ENCODE data around the gene OR13C2. TPM values are rescaled to one million over a fixed set of nuclear protein-coding genes. Genes with fewer than 3 reads are reported as not detected.

OR13C2 gene
- total and polyA plus RNA-seq, 4 donors, result not detected

GRCh38 chr9:104589626-104590025 lies 15.8 kb downstream of the OR13C2 start (continued):
- no peak for TF ChIP-seq FOXA2 (IDR thresholded peaks at IDR 0.05)
- no peak for TF ChIP-seq HNF4A (conservative IDR thresholded peaks at IDR 0.05)
- TF ChIP-seq RXRA (IDR thresholded peaks at IDR 0.05), result no peak

- Histone ChIP-seq H3K9me3 (ENCODE audit: control insufficient read depth in 4 of 4, low read length in 3 of 4) (no peaks in the 10 kb centered on the region), H3K27ac (ENCODE audit: low read depth in 1 of 2, low read length in 2 of 2) (no peak overlapping the region), H3K4me1 (ENCODE audit: control insufficient read depth in 4 of 4, insufficient read depth in 4 of 4, low read length in 3 of 4) (no peaks in the 10 kb centered on the region), H3K27me3 (ENCODE audit: control insufficient read depth in 4 of 4, insufficient read depth in 4 of 4, low read length in 3 of 4) (no peaks in the 10 kb centered on the region), H3K4me3 (ENCODE audit: low read depth in 1 of 3, low read length in 3 of 3) (no peak overlapping the region), H3K9ac (ENCODE audit: low read depth in 1 of 2, low read length in 2 of 2) (no peak overlapping the region), H3K36me3 (ENCODE audit: control insufficient read depth in 4 of 4, insufficient read depth in 3 of 4, low read depth in 1 of 4, low read length in 3 of 4) (no peaks in the 10 kb centered on the region)
- no peak for DNase-seq (ENCODE audit: low spot score)
- TF ChIP-seq SP1 (IDR thresholded peaks at IDR 0.05) (no peak), HNF4G (IDR thresholded peaks at IDR 0.05) (no peak), FOXA2 (IDR thresholded peaks at IDR 0.05) (no peak), GABPA (IDR thresholded peaks at IDR 0.05 in 1 of 2, conservative IDR thresholded peaks at IDR 0.05 in 1 of 2) (no peak), REST (IDR thresholded peaks at IDR 0.05) (no peak), JUND (IDR thresholded peaks at IDR 0.05) (no peak), EGR1 (IDR thresholded peaks at IDR 0.05; ENCODE audit: low read depth in 2 of 2) (no peak)
- 57% methylated on average over 1 of the region's 1 CpG for WGBS
These were observed 18.8 kb downstream of the OR13C2 start for GRCh38 chr9:104586496-104587180.

GRCh38 chr9:104580562-104580961 lies 24.9 kb downstream of the OR13C2 start:
- Histone ChIP-seq H3K27me3 (ENCODE audit: control insufficient read depth in 4 of 4, insufficient read depth in 4 of 4, low read length in 3 of 4) (no peaks in the 10 kb centered on the region), H3K27ac (ENCODE audit: low read depth in 1 of 2, low read length in 2 of 2) (no peak overlapping the region), H3K4me3 (ENCODE audit: low read depth in 1 of 3, low read length in 3 of 3) (no peak overlapping the region), H3K9ac (ENCODE audit: low read depth in 1 of 2, low read length in 2 of 2) (no peak overlapping the region), H3K4me1 (ENCODE audit: control insufficient read depth in 4 of 4, insufficient read depth in 4 of 4, low read length in 3 of 4) (no peaks in the 10 kb centered on the region), H3K36me3 (ENCODE audit: control insufficient read depth in 4 of 4, insufficient read depth in 3 of 4, low read depth in 1 of 4, low read length in 3 of 4) (no peaks in the 10 kb centered on the region), H3K9me3 (ENCODE audit: control insufficient read depth in 4 of 4, low read length in 3 of 4) (no peaks in the 10 kb centered on the region)
- DNase-seq (ENCODE audit: low spot score), result no peak
- TF ChIP-seq FOXA2 (IDR thresholded peaks at IDR 0.05), result no peak
- no peak for TF ChIP-seq TAF1 (conservative IDR thresholded peaks at IDR 0.05)
- TF ChIP-seq RXRA (IDR thresholded peaks at IDR 0.05), result no peak
- no peak for TF ChIP-seq NR2F2 (IDR thresholded peaks at IDR 0.05)
- no peak for TF ChIP-seq RAD21 (IDR thresholded peaks at IDR 0.05)
- TF ChIP-seq FOXA1 (IDR thresholded peaks at IDR 0.05), result no peak
- TF ChIP-seq SP1 (IDR thresholded peaks at IDR 0.05), result no peak
- TF ChIP-seq GABPA (IDR thresholded peaks at IDR 0.05 in 1 of 2, conservative IDR thresholded peaks at IDR 0.05 in 1 of 2), result no peak
- TF ChIP-seq ZBTB33 (IDR thresholded peaks at IDR 0.05), result no peak
- no peak for TF ChIP-seq HNF4A (conservative IDR thresholded peaks at IDR 0.05)
- no peak for TF ChIP-seq HNF4G (IDR thresholded peaks at IDR 0.05)
- no peak for TF ChIP-seq MAX (IDR thresholded peaks at IDR 0.05)
- no peak for TF ChIP-seq CTCF (IDR thresholded peaks at IDR 0.05; ENCODE audit: low read depth, low read length, missing input control)
- TF ChIP-seq JUND (IDR thresholded peaks at IDR 0.05), result no peak
- no peak for TF ChIP-seq REST (IDR thresholded peaks at IDR 0.05)
- no peak for TF ChIP-seq EGR1 (IDR thresholded peaks at IDR 0.05; ENCODE audit: low read depth in 2 of 2)
- TF ChIP-seq YY1 (IDR thresholded peaks at IDR 0.05), result no peak
- no peak for TF ChIP-seq ATF3 (IDR thresholded peaks at IDR 0.05)
- WGBS, result 95% methylated on average over 1 of the region's 1 CpG

All from liver (tissue), 9 donors.